ENCODE data around the gene NPIPA8.
"Not testable (repeated sequence)": the region's sequence is repeated elsewhere in the genome, so short reads cannot be mapped to it uniquely, and the experiment has no call there.

The NPIPA8 gene

GRCh38 chr16:18336636-18337035 is at the start of gene NPIPA8:
Gene NPIPA8, minus strand, starts transcription at chr16:18336736. Its CDS starts 4,074 bp downstream, at chr16:18332662.
- DNase-seq; in situ Hi-C loops (cut with MboI; ENCODE audit: low pct_unique_long_range_greater_than_20kb, low sequenced_read_pairs): not testable (repeated sequence)

- in situ Hi-C loops (cut with MboI; ENCODE audit: low pct_unique_long_range_greater_than_20kb, low sequenced_read_pairs): not testable (repeated sequence)
Measured at GRCh38 chr16:18385285-18385684, 48.7 kb upstream of the NPIPA8 start.

DNA sequence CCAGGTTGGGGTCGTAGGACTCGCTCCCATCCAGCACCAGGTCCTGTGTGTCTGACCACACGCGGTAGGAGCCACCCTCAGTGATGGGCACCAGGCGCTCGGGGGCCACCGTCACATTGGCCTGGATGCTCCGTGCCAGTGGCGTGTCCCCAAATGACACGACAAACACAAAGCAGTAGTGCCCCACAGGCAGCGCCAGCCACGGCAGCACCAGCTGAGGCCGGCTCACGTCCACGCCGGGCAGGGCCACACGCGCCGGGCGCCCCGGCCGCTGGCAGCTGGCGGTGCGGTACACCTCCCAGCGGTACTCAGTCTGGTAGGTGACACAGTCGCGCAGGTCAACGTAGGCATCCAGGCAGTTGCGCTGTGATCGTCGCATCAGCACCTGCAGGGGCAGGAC is 48.3 kb upstream of the NPIPA8 start:
- DNase-seq; in situ Hi-C loops (cut with MboI; ENCODE audit: low pct_unique_long_range_greater_than_20kb, low sequenced_read_pairs): not testable (repeated sequence)

More at GRCh38 chr16:18385285-18385684, 48.7 kb upstream of the NPIPA8 start:
- not testable (repeated sequence) for DNase-seq

- DNase-seq; in situ Hi-C loops (cut with MboI; ENCODE audit: low pct_unique_long_range_greater_than_20kb, low sequenced_read_pairs): not testable (repeated sequence)
Measured at GRCh38 chr16:18384098-18384636, 47.6 kb upstream of the NPIPA8 start.

DNA sequence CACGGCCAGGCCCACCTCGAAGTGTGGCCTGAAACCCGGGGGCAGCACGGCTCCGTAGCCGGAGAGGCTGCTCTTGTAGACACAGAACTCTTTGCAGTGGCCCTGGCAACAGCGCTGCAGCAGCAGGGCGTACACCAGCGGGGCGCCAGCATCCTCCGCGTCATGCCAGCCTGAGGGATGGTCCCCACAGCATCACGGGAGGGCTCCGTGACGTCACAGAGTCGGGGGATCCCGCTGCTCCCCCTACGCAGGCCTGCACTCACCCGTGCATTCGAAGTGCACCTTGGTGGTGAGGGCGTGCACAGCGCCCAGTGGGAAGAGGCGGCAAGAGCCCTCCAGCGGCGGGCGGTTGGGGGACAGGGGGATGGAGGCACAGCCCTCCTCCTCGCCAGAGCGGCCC is 46.2 kb upstream of the NPIPA8 start:
- DNase-seq; in situ Hi-C loops (cut with MboI; ENCODE audit: low pct_unique_long_range_greater_than_20kb, low sequenced_read_pairs): not testable (repeated sequence)

GRCh38 chr16:18347742-18348141 is 11.2 kb upstream of the NPIPA8 start:
- DNase-seq; in situ Hi-C loops (cut with MboI; ENCODE audit: low pct_unique_long_range_greater_than_20kb, low sequenced_read_pairs): not testable (repeated sequence)

DNA sequence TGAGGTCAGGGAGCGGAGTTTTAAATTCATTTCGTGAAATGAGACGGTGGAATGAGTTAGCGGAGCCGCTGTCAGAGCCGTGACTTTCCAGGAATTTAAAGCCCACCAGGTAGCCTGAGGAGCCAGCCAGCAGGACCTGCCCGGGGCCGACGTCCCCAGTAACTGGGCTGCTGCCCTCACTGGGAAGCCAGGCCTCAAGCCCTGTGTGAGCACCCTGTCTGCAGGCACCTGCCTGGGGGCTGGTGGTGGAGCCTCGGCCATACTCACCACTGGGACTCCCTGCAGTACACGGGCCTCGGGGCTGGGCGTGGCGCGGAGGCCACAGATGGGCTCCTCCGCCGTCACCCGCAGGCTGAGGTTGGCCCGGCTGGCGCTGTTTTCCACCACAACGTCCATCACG is 10.5 kb upstream of the NPIPA8 start:
- in situ Hi-C loops (cut with MboI; ENCODE audit: low pct_unique_long_range_greater_than_20kb, low sequenced_read_pairs); DNase-seq: not testable (repeated sequence)

DNA sequence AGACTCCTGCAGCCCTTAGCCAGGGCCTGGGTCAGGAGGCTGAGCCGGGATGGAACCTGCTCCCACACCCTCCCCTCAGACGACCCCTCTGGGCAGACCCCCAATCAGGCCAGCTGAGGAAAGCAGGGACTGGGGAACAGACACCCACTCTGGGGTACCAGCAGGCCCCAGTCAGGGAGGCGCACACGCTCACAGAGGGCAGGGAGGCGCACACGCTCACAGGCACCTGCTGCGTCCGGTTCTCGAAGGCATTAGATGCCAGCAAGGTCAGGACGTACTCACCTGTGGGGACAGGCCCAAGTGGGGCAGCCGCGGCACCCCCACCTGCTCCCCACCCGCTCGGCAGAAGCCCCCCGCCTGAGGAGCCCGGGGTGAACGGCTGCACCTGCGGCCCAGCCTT is 8.1 kb upstream of the NPIPA8 start:
- in situ Hi-C loops (cut with MboI; ENCODE audit: low pct_unique_long_range_greater_than_20kb, low sequenced_read_pairs); DNase-seq: not testable (repeated sequence)

DNA sequence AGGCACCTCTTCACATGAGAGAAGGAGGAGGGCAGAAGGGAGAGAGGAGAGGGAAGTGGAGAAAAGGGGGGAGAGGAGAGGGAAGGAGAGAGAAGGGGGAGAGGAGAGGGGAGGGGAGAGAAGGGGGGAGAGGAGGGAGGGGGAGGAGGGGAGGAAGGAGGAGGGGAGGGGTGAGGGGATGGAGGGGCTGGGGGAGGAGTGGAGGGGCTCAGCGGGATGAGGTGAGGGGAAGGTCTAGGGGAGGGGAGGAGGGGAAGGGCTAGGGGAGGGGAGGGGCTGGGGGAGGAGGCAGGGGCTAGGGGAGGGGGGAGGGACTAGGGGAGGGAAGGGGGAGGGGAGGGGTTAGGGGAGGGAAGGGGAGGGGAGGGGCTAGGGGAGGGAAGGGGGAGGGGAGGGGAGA is 5.5 kb upstream of the NPIPA8 start:
- in situ Hi-C loops (cut with MboI; ENCODE audit: low pct_unique_long_range_greater_than_20kb, low sequenced_read_pairs); DNase-seq: not testable (repeated sequence)

- in situ Hi-C loops (cut with MboI; ENCODE audit: low pct_unique_long_range_greater_than_20kb, low sequenced_read_pairs); DNase-seq: not testable (repeated sequence)
Measured at GRCh38 chr16:18341417-18341960, 5.0 kb upstream of the NPIPA8 start.

GRCh38 chr16:18339210-18339609 is 2.7 kb upstream of the NPIPA8 start:
- DNase-seq; in situ Hi-C loops (cut with MboI; ENCODE audit: low pct_unique_long_range_greater_than_20kb, low sequenced_read_pairs): not testable (repeated sequence)

DNA sequence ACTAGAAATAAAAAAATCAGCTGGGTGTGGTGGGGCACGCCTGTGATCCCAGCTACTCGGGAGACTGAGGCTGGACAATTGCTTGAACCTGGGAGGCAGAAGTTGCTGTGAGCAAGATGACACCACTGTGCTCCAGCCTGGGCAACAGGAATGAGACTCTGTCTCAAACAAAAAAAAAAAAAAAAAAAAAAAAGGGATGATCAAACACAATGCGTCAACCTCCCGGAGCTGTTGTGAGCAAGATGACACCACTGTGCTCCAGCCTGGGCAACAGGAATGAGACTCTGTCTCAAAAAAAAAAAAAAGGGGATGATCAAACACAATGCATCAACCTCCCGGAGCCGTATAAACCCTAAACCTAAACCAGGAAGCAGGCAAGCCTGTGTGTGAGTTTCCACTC is 24.7 kb downstream of the NPIPA8 start:
- DNase-seq; in situ Hi-C loops (cut with MboI; ENCODE audit: low pct_unique_long_range_greater_than_20kb, low sequenced_read_pairs): not testable (repeated sequence)

GRCh38 chr16:18309159-18309558 is 27.4 kb downstream of the NPIPA8 start:
- DNase-seq; in situ Hi-C loops (cut with MboI; ENCODE audit: low pct_unique_long_range_greater_than_20kb, low sequenced_read_pairs): not testable (repeated sequence)

DNA sequence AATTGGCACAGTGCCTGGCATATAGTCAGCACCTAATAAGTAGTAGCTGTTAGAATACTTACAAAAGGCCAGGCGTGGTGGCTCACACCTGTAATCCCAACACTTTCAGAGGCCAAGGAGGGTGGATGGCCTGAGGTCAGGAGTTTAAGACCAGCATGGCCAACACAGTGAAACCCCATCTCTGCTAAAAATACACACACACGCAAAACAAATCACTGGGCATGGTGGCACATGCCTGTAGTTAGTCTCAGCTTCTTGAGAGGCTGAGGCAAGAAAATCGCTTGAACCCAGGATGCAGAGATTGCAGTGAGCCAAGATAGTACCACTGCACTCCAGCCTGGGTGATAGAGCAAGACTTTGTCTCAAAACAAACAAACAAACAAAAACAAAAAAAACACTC is 29.3 kb downstream of the NPIPA8 start:
- in situ Hi-C loops (cut with MboI; ENCODE audit: low pct_unique_long_range_greater_than_20kb, low sequenced_read_pairs); DNase-seq: not testable (repeated sequence)

GRCh38 chr16:18306066-18306465 is 30.5 kb downstream of the NPIPA8 start:
- in situ Hi-C loops (cut with MboI; ENCODE audit: low pct_unique_long_range_greater_than_20kb, low sequenced_read_pairs); DNase-seq: not testable (repeated sequence)

DNA sequence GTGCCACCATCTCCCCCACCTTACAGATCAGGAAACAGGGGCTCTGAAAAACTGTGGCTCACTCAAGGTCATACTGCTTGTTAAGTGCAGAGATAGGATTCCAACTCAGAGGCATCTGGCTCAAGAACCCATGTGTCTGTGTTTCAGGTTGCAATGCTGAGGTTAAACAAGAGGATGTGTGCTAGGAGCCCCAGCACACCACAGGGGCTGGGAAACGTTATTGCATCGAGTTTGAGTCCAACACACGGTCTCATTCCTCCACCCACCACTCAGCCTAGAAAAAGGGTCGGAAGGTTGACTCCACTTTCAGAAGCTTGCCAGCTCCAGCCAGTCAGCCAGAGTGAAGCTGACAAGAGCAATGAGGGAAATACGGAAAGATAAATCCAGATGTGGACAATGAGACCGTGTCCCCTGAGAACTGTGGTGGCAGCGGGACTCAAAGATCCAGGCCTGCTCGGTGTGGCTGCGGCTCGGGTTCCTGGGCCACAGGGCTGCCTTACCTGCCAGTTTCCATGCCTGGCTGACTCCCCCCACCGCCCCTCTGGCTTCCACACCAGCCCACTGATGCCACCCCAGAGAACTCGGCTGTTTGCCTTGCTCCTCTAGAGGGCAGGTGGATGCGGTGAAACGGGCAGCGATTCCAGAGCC is 33.4 kb downstream of the NPIPA8 start:
- DNase-seq; in situ Hi-C loops (cut with MboI; ENCODE audit: low pct_unique_long_range_greater_than_20kb, low sequenced_read_pairs): not testable (repeated sequence)

GRCh38 chr16:18297714-18298113 is 38.8 kb downstream of the NPIPA8 start:
- DNase-seq; in situ Hi-C loops (cut with MboI; ENCODE audit: low pct_unique_long_range_greater_than_20kb, low sequenced_read_pairs): not testable (repeated sequence)

DNA sequence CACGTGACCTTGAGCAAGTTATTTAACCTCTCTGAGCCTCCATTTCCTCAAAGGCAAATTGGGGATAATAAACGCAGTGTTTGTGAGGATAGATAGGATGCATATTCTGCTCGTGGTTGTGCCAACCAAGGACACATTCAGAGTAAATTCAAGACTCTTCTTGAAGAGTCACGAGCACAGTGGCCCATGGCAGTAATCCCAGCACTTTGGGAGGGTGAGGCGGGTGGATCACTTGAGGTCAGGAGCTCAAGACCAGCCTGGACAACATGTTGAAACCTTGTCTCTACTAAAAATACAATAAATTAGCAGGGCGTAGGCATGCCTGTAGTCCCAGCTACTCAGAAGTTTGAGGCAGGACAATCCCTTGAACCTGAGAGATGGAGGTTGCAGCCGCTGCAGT is 39.6 kb downstream of the NPIPA8 start:
- in situ Hi-C loops (cut with MboI; ENCODE audit: low pct_unique_long_range_greater_than_20kb, low sequenced_read_pairs); DNase-seq: not testable (repeated sequence)

GRCh38 chr16:18294371-18294770 is 42.2 kb downstream of the NPIPA8 start:
- in situ Hi-C loops (cut with MboI; ENCODE audit: low pct_unique_long_range_greater_than_20kb, low sequenced_read_pairs); DNase-seq: not testable (repeated sequence)

- DNase-seq; in situ Hi-C loops (cut with MboI; ENCODE audit: low pct_unique_long_range_greater_than_20kb, low sequenced_read_pairs): not testable (repeated sequence)
Measured at GRCh38 chr16:18293337-18293956, 43.1 kb downstream of the NPIPA8 start.
